ENCODE data around the gene MYO5B.

DNA sequence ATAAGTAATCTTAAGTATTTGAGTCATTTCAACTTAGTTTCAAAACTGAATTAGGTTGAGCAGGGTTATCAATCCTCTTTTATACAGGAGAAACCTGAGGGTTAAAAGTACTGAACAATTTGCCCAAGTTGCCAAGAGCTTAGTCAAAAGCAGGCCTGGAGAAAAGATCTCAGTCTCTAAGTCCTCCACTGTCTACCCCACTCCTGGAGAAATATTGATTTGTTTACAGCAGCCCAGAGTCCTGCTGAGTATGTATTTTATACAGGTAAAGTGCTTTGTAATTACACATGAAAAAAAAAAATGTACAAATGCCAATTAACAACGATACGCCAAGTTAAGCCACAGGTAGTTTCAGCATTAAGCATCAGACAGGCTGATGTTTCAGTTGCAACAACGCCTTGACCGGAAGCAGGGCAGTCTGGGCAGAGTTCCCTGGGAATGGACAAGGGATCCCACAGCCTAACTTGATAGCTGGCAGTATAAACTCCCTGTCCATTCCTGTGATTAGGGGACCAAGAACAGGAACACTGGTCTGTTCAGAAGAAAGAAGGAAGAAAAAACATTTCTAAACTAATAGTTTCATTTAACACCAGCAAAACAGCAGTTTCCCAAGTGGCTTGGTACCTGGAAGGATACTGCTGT lies 132.9 kb downstream of the MYO5B start:
- TF ChIP-seq, protein P1, sequence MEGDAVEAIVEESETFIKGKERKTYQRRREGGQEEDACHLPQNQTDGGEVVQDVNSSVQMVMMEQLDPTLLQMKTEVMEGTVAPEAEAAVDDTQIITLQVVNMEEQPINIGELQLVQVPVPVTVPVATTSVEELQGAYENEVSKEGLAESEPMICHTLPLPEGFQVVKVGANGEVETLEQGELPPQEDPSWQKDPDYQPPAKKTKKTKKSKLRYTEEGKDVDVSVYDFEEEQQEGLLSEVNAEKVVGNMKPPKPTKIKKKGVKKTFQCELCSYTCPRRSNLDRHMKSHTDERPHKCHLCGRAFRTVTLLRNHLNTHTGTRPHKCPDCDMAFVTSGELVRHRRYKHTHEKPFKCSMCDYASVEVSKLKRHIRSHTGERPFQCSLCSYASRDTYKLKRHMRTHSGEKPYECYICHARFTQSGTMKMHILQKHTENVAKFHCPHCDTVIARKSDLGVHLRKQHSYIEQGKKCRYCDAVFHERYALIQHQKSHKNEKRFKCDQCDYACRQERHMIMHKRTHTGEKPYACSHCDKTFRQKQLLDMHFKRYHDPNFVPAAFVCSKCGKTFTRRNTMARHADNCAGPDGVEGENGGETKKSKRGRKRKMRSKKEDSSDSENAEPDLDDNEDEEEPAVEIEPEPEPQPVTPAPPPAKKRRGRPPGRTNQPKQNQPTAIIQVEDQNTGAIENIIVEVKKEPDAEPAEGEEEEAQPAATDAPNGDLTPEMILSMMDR (IDR thresholded peaks at IDR 0.05): no peak
- TF ChIP-seq KDM1A (IDR thresholded peaks at IDR 0.05; ENCODE audit: low read depth): no peak
- TF ChIP-seq, protein P2, sequence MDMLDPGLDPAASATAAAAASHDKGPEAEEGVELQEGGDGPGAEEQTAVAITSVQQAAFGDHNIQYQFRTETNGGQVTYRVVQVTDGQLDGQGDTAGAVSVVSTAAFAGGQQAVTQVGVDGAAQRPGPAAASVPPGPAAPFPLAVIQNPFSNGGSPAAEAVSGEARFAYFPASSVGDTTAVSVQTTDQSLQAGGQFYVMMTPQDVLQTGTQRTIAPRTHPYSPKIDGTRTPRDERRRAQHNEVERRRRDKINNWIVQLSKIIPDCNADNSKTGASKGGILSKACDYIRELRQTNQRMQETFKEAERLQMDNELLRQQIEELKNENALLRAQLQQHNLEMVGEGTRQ (IDR thresholded peaks at IDR 0.05): no peak
- no peak for TF ChIP-seq SREBF2 (IDR thresholded peaks at IDR 0.05)
- TF ChIP-seq RFX5 (IDR thresholded peaks at IDR 0.05): no peak
- no peak for TF ChIP-seq RAD21 (conservative IDR thresholded peaks at IDR 0.05 in 1 of 2, IDR thresholded peaks at IDR 0.05 in 1 of 2)
- TF ChIP-seq, protein P3, sequence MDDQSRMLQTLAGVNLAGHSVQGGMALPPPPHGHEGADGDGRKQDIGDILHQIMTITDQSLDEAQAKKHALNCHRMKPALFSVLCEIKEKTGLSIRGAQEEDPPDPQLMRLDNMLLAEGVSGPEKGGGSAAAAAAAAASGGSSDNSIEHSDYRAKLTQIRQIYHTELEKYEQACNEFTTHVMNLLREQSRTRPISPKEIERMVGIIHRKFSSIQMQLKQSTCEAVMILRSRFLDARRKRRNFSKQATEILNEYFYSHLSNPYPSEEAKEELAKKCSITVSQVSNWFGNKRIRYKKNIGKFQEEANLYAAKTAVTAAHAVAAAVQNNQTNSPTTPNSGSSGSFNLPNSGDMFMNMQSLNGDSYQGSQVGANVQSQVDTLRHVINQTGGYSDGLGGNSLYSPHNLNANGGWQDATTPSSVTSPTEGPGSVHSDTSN (IDR thresholded peaks at IDR 0.05): no peak
- TF ChIP-seq HDAC2 (IDR thresholded peaks at IDR 0.05): no peak
- no peak for TF ChIP-seq POLR2A (IDR thresholded peaks at IDR 0.05; ENCODE audit: low read length)
- TF ChIP-seq JUN (IDR thresholded peaks at IDR 0.05): no peak
- TF ChIP-seq ZC3H11A (IDR thresholded peaks at IDR 0.05): no peak

All from A549 (cell line).